Osteocyte (in vitro differentiated cells): ENCODE data around the gene COX20. TPM values are rescaled to one million over a fixed set of nuclear protein-coding genes. Genes with fewer than 3 reads are reported as not detected.

Source experiments
- DNase-seq: peaks from one replicate; pipeline ENCODE4 v3.0.0; 2021; ENCODE audit warnings: mixed read lengths; ENCODE audit not compliant: unreplicated experiment; ENCODE audit errors: extremely low spot score
- H3K27ac Mint-ChIP-seq: one replicate; pipeline ENCODE4 v1.8.0; 2021; ENCODE audit warnings: mild to moderate bottlenecking, mixed read lengths; ENCODE audit not compliant: unreplicated experiment
- H3K27me3 Mint-ChIP-seq: one replicate; pipeline ENCODE4 v1.8.0; 2021; ENCODE audit warnings: mixed read lengths; ENCODE audit not compliant: unreplicated experiment
- H3K36me3 Mint-ChIP-seq: one replicate; pipeline ENCODE4 v1.8.0; 2021; ENCODE audit warnings: mixed read lengths; ENCODE audit not compliant: unreplicated experiment
- H3K4me1 Mint-ChIP-seq: one replicate; pipeline ENCODE4 v1.8.0; 2021; ENCODE audit warnings: mixed read lengths; ENCODE audit not compliant: unreplicated experiment
- H3K4me3 Mint-ChIP-seq: one replicate; pipeline ENCODE4 v1.8.0; 2021; ENCODE audit warnings: mild to moderate bottlenecking, moderate library complexity, mixed read lengths; ENCODE audit not compliant: unreplicated experiment
- H3K9me3 Mint-ChIP-seq: one replicate; pipeline ENCODE4 v1.8.0; 2021; ENCODE audit warnings: mixed read lengths; ENCODE audit not compliant: unreplicated experiment
- total RNA-seq: library from RNA; stranded (reverse); gene quantifications from 2 replicates; pipeline ENCODE4 v1.2.1, GENCODE V29; 2021
- TF ChIP-seq, protein P1 (sequence below): fragments of 200-600 bp; sonication (generic); IDR thresholded peaks from 2 replicates; pipeline ENCODE4 v1.5.0; 2021; ENCODE audit warnings: antibody characterized with exemption, mild to moderate bottlenecking, moderate library complexity

The COX20 gene
- total RNA-seq, 1 donor from 2014 or later, result 27.4 TPM

DNA sequence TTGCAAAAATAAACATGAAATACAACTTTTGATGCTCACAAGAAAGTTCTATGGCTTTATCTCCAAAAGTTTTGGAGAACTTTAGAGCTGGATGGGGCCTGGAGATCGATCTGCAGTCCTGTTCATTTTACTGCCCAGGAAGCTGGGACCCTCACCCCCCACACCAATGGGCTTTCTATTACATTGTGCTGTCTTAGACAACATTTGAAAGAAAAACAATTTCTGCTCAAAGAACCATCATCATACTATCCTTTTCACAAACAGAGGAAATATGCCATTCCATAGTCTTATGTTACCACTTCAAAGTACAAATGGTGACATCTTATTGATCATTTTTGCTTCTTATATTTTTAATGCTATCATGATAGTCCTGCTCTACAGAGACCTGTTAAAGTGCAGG lies 30.9 kb downstream of the COX20 start:
- no peaks in the 10 kb centered on the region for H3K9me3 Mint-ChIP-seq
- H3K4me3 Mint-ChIP-seq, result no peak overlapping the region
- H3K27ac Mint-ChIP-seq, result peak overlapping the region; percentile 98
- DNase-seq, result no peak
- H3K4me1 Mint-ChIP-seq, result peaks cover 29% of the 10 kb centered on the region
- peaks cover 4% of the 10 kb centered on the region for H3K36me3 Mint-ChIP-seq
- TF ChIP-seq, protein P1, sequence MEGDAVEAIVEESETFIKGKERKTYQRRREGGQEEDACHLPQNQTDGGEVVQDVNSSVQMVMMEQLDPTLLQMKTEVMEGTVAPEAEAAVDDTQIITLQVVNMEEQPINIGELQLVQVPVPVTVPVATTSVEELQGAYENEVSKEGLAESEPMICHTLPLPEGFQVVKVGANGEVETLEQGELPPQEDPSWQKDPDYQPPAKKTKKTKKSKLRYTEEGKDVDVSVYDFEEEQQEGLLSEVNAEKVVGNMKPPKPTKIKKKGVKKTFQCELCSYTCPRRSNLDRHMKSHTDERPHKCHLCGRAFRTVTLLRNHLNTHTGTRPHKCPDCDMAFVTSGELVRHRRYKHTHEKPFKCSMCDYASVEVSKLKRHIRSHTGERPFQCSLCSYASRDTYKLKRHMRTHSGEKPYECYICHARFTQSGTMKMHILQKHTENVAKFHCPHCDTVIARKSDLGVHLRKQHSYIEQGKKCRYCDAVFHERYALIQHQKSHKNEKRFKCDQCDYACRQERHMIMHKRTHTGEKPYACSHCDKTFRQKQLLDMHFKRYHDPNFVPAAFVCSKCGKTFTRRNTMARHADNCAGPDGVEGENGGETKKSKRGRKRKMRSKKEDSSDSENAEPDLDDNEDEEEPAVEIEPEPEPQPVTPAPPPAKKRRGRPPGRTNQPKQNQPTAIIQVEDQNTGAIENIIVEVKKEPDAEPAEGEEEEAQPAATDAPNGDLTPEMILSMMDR, result no peak
- H3K27me3 Mint-ChIP-seq, result no peaks in the 10 kb centered on the region

DNA sequence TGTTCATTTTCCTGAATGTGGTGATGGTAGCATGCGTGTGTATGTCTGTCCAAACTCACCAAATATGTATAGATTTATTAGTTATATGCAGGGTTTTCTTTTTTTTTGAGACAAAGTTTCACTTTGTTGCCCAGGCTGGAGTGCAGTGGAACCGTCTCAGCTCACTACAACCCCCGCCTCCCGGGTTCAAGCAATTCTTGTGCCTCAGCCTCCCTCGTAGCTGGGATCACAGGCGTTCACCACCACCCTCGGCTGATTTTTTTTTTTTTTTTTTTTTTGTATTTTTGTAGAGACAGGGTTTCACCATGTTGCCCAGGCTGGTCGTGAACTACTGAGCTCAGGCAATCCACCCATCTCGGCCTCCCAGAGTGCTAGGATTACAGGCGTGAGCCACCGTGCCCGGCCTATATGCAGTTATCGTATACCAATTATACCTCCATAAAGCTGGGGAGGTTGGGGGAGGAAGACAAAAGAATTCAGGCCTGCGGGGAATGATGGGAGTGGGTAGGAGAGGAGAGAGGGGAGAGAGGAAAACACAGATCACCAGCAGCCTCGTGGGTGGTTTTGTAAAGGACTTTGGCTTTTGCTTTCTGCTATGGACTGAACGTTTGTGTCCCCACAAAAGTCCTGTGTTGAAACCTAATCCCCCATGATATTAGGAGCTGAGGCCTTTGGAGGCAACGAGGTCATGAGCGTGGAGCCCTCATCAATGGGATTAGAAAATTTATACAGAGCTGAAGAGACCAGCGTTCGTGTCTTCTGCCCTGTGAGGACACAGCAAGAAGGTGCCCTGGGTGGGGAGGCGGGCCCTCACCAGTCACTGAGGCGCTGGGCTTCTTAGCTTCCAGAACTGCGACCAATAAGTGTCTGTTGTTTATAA lies 33.3 kb downstream of the COX20 start:
- no peaks in the 10 kb centered on the region for H3K36me3 Mint-ChIP-seq
- H3K9me3 Mint-ChIP-seq, result no peaks in the 10 kb centered on the region
- no peak overlapping the region for H3K27ac Mint-ChIP-seq
- TF ChIP-seq, protein P1, result no peak
- DNase-seq, result no peak
- no peak overlapping the region for H3K4me3 Mint-ChIP-seq
- H3K4me1 Mint-ChIP-seq, result peaks cover 22% of the 10 kb centered on the region
- H3K27me3 Mint-ChIP-seq, result no peaks in the 10 kb centered on the region

DNA sequence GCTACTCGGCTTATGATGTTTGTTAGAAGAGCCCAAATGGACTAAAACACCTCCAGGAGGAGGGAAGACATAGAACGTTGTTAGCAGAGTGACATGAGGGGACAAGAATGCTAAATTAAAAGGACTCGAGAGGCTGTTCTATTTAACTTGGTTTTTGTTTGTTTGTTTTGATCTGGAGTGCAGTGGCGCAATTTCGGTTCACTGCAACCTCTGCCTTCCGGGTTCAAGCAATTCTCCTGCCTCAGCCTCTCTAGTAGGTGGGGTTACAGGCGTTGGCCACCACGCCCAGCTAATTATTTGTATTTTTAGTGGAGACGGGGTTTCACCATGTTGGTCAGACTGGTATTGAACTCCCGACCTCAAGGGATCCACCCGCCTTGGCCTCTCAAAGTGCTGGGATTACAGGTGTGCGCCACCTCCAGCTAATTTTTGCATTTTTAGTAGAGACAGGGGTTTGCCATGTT lies 33.9 kb downstream of the COX20 start:
- Mint-ChIP-seq H3K9me3 (no peaks in the 10 kb centered on the region), H3K27ac (no peak overlapping the region), H3K4me1 (peaks cover 22% of the 10 kb centered on the region), H3K36me3 (no peaks in the 10 kb centered on the region), H3K4me3 (no peak overlapping the region), H3K27me3 (no peaks in the 10 kb centered on the region)
- TF ChIP-seq, protein P1, result no peak
- DNase-seq, result no peak

DNA sequence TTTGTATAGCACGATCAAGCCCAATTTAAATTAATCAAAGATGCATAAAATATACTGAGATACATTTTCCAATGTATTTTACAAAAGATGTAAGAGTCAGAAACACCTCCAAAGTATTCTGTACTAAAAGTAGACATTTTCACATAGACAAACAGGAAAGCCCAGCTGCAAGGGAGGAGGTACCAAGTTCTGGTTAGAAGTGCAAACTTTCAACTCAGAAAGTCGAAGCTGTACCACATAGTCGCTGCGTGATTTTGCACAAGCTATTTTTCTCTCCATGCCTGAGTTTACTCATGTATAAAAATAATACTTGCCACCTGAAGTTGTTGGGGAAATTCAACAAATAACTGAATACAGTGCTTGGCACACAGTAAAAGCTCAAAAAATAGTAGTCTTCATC lies 34.5 kb downstream of the COX20 start:
- TF ChIP-seq, protein P1, result no peak
- DNase-seq, result no peak
- H3K9me3 Mint-ChIP-seq, result no peaks in the 10 kb centered on the region
- H3K36me3 Mint-ChIP-seq, result no peaks in the 10 kb centered on the region
- no peak overlapping the region for H3K4me3 Mint-ChIP-seq
- no peak overlapping the region for H3K27ac Mint-ChIP-seq
- no peaks in the 10 kb centered on the region for H3K27me3 Mint-ChIP-seq
- peaks cover 19% of the 10 kb centered on the region for H3K4me1 Mint-ChIP-seq

DNA sequence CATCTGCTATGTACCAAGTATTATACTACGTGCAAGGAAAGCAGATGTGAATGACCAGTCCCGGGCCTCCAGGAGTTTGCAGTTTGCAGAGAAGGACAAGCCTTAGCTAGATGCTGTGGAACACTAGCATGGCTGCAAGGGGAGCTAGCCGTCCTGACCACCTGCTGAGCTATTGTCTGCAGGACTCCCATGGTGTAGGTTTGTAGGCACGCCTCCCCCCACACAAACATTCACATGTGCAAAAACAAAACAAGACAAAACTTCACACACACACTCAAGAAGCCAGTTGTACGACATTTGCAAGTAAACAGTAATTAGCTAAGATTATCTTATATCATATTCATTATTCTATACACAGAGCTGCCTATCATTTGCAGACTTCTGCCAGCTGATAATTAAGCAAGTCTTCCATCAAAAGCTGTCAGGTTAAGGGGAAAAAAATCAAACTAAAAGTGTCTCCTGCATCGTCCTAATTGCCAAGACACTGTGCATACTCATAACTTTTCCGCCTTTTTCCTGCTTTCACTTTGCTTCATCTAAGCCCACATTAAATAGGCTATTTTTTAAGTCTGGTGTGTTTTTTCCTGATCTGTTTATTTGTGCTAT lies 39.6 kb downstream of the COX20 start:
- TF ChIP-seq, protein P1, result no peak
- Mint-ChIP-seq H3K27ac (no peak overlapping the region), H3K4me3 (no peak overlapping the region), H3K36me3 (no peaks in the 10 kb centered on the region), H3K4me1 (no peaks in the 10 kb centered on the region), H3K27me3 (no peaks in the 10 kb centered on the region), H3K9me3 (no peaks in the 10 kb centered on the region)
- DNase-seq, result no peak
